ENCODE measurements around the gene SYNGAP1. TPM values are rescaled to one million over a fixed set of nuclear protein-coding genes. Genes with fewer than 3 reads are reported as not detected.
A peak's percentile ranks its signal among the peaks of the same experiment; 100 is the strongest.

SYNGAP1 gene
- total and polyA plus RNA-seq, 9 of the 15 experiments (the other 6 are each of a cell fraction or from before 2014, with no cell fraction given): 0.01 to 22.8 (median 3.2) TPM

GRCh38 chr6:33438978-33439594 lies 19.2 kb downstream of the SYNGAP1 start (continued):
- TF ChIP-seq GMEB1 (CRISPR knock-in tag; IDR thresholded peaks at IDR 0.05) (no peak), CAMTA2 (CRISPR knock-in tag; conservative IDR thresholded peaks at IDR 0.05) (no peak), E2F6 (IDR thresholded peaks at IDR 0.05; ENCODE audit: borderline replicate concordance in 1 of 2, extremely low read depth in 1 of 2, insufficient read depth in 1 of 2, insufficient read length in 1 of 2, low read depth in 1 of 2, low read length in 1 of 2, poor library complexity in 1 of 2, severe bottlenecking in 1 of 2) (peak in 1 of 2 experiments; percentile 50), HBP1 (CRISPR knock-in tag; IDR thresholded peaks at IDR 0.05) (no peak), CREB5 (CRISPR knock-in tag; IDR thresholded peaks at IDR 0.05) (no peak), MYC (IDR thresholded peaks at IDR 0.05; ENCODE audit: low read depth, low read length) (0 out of 2 replicates have a peak, but pooled peaks have one; percentile 41), MYC (CRISPR knock-in tag; IDR thresholded peaks at IDR 0.05; ENCODE audit: borderline replicate concordance, low read depth) (no peak)
